DND-41 (cell line): ENCODE results near the gene THUMPD3.

Experiments
- ATAC-seq: fragments of 200-7000 bp; cut with Tn5 transposase; 3 replicates; pipeline ENCODE4 v1.9.1; 2021; ENCODE audit warnings: low read depth; ENCODE audit not compliant: insufficient read depth
- DNase-seq: peaks from one replicate; pipeline ENCODE4 v3.0.0-alpha.2; 2020
- H2AFZ ChIP-seq: 2 replicates; pipeline ENCODE4 v1.6.0; 2012; ENCODE audit warnings: low read depth, low read length
- H3K27ac ChIP-seq: 2 replicates; pipeline ENCODE4 v1.5.1; 2012; ENCODE audit warnings: low read length, inconsistent platforms
- H3K27me3 ChIP-seq: fragments of 200-600 bp; sonication (generic); 2 replicates; pipeline ENCODE4 v1.6.0; 2012; ENCODE audit warnings: low read length, mild to moderate bottlenecking, inconsistent platforms; ENCODE audit not compliant: insufficient read depth, poor library complexity
- H3K36me3 ChIP-seq: 2 replicates; pipeline ENCODE4 v1.5.1; 2012; ENCODE audit warnings: low read length, inconsistent platforms; ENCODE audit not compliant: insufficient read depth
- H3K4me1 ChIP-seq: 2 replicates; pipeline ENCODE4 v1.5.1; 2012; ENCODE audit warnings: mild to moderate bottlenecking, low read length; ENCODE audit not compliant: insufficient read depth
- H3K4me2 ChIP-seq: 2 replicates; pipeline ENCODE4 v1.6.0; 2012; ENCODE audit warnings: mild to moderate bottlenecking, moderate library complexity, low read length, inconsistent platforms; ENCODE audit not compliant: insufficient read depth
- H3K4me3 ChIP-seq, 2 experiments: fragments of 200-600 bp in 1 of 2; shearing (Covaris generic) in 1 of 2; 2 replicates each; pipeline ENCODE4 v1.5.1; 2012 to 2016; ENCODE audit warnings: inconsistent platforms in 2 of 2, low read length in 2 of 2, mild to moderate bottlenecking in 2 of 2, low read depth in 1 of 2, moderate library complexity in 1 of 2
- H3K79me2 ChIP-seq: 2 replicates; pipeline ENCODE4 v1.6.0; 2012; ENCODE audit warnings: low read length, inconsistent platforms; ENCODE audit not compliant: insufficient read depth
- H3K9ac ChIP-seq: 2 replicates; pipeline ENCODE4 v1.6.0; 2012; ENCODE audit warnings: low read depth, mild to moderate bottlenecking, inconsistent platforms, low read length, moderate library complexity
- H3K9me3 ChIP-seq: 2 replicates; pipeline ENCODE4 v1.5.1; 2012; ENCODE audit warnings: low read length, moderate library complexity, mild to moderate bottlenecking, inconsistent platforms; ENCODE audit not compliant: insufficient read depth, severe bottlenecking
- H4K20me1 ChIP-seq: 2 replicates; pipeline ENCODE4 v1.6.0; 2012; ENCODE audit warnings: low read length; ENCODE audit not compliant: insufficient read depth
- EZH2 ChIP-seq: IDR thresholded peaks from 3 replicates; pipeline ENCODE4 v1.6.1; 2012; ENCODE audit warnings: borderline replicate concordance, low read depth, mild to moderate bottlenecking, moderate library complexity, low read length, inconsistent platforms; ENCODE audit not compliant: severe bottlenecking
- TF ChIP-seq, protein P1 (sequence below): IDR thresholded peaks from 2 replicates; pipeline ENCODE4 v1.5.1; 2012; ENCODE audit warnings: borderline replicate concordance, low read length, moderate library complexity, mild to moderate bottlenecking; ENCODE audit not compliant: poor library complexity, severe bottlenecking; ENCODE audit errors: extremely low read depth

The THUMPD3 gene

DNA sequence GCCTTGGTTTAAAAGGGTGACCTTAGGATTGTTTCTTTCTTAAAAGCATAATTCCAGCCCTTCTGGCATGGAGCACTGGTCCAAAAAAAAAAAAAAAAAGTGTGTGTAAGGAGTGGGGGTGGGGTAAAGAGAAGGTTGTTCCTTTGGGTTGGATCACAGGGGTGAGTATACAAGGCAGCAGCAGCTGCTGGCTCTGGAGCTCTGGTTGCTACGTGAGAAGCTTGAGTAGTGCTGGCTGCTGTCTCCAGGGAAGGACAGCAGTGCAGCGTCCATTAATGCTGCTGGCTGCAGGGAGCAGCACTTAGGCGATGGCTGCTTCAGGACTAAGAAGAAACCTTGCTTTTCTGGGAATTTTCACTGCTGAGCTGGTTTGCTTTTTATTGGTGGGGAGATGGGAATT lies 36.9 kb downstream of the THUMPD3 start:
- Histone ChIP-seq H3K4me2 (peak overlapping the region; percentile 82), H3K4me3 (peak overlapping the region; percentile 68 to 87; a peak in 3 of 4 replicates), H3K36me3 (peaks cover 17% of the 10 kb centered on the region), H3K27me3 (no peaks in the 10 kb centered on the region), H3K9me3 (no peaks in the 10 kb centered on the region), H4K20me1 (peaks cover 78% of the 10 kb centered on the region), H3K79me2 (peaks cover 89% of the 10 kb centered on the region), H2AFZ (no peak overlapping the region), H3K27ac (peak overlapping the region; percentile 58), H3K4me1 (peaks cover 63% of the 10 kb centered on the region), H3K9ac (peak overlapping the region; percentile 94)
- ATAC-seq (no peak), DNase-seq (peak; percentile 59)
- TF ChIP-seq, protein P1, sequence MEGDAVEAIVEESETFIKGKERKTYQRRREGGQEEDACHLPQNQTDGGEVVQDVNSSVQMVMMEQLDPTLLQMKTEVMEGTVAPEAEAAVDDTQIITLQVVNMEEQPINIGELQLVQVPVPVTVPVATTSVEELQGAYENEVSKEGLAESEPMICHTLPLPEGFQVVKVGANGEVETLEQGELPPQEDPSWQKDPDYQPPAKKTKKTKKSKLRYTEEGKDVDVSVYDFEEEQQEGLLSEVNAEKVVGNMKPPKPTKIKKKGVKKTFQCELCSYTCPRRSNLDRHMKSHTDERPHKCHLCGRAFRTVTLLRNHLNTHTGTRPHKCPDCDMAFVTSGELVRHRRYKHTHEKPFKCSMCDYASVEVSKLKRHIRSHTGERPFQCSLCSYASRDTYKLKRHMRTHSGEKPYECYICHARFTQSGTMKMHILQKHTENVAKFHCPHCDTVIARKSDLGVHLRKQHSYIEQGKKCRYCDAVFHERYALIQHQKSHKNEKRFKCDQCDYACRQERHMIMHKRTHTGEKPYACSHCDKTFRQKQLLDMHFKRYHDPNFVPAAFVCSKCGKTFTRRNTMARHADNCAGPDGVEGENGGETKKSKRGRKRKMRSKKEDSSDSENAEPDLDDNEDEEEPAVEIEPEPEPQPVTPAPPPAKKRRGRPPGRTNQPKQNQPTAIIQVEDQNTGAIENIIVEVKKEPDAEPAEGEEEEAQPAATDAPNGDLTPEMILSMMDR = no peak
- no peak for TF ChIP-seq EZH2

DNA sequence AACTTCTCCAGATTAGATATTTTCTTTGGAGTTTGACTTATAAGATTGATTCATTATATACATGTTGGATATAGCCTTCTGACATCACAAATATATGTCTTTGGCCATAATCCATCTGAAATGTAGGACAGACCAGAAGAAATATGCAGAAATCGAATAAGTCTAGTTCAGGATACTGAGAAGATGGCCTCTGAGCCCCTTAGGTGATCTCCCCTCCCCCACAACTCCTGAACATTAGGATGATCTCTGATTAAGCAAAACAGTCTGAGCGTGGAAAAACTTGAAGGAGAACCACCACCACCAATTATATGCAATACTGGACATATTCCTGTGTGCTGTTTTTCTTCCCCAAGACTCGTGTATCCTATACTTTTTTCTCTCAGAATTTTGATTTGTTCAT lies 37.8 kb downstream of the THUMPD3 start:
- Histone ChIP-seq H2AFZ (no peak overlapping the region), H4K20me1 (peaks cover 77% of the 10 kb centered on the region), H3K4me3 (peak overlapping the region in 1 of 2 experiments; percentile 87; a peak in 1 of 4 replicates), H3K27ac (no peak overlapping the region), H3K4me1 (peaks cover 58% of the 10 kb centered on the region), H3K27me3 (no peaks in the 10 kb centered on the region), H3K4me2 (peak overlapping the region; percentile 82), H3K9ac (peak overlapping the region; percentile 94), H3K9me3 (no peaks in the 10 kb centered on the region), H3K79me2 (peaks cover 89% of the 10 kb centered on the region), H3K36me3 (peaks cover 8% of the 10 kb centered on the region)
- TF ChIP-seq, protein P1 = no peak
- TF ChIP-seq EZH2 = no peak
- no peak for DNase-seq
- no peak for ATAC-seq

DNA sequence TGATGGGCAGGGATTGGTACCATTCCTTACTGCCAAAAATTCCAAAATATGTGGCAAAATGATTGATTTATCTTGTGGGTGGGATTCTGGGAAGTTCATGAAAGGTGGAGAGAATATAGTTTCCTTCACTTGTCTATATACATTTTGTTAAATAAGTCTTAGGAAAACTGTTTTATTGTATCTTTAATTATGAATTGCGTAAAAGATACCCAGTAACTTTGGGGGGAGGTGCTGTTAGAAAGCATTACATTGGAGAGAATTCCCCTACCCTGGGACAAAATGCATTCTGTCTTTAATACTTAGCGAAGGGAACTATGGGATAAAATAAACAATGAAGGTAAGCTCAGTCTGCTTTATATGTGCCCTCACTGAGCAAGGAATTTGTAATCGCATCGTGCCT lies 39.1 kb downstream of the THUMPD3 start:
- H3K4me1 ChIP-seq = peaks cover 56% of the 10 kb centered on the region
- no peak overlapping the region for H2AFZ ChIP-seq
- H3K9me3 ChIP-seq = no peaks in the 10 kb centered on the region
- H3K27ac ChIP-seq = no peak overlapping the region
- peaks cover 8% of the 10 kb centered on the region; the same call in 1 of the 2 replicates for H3K36me3 ChIP-seq
- peaks cover 84% of the 10 kb centered on the region for H4K20me1 ChIP-seq
- no peak overlapping the region for H3K9ac ChIP-seq
- peak overlapping the region; percentile 47 for H3K4me2 ChIP-seq
- DNase-seq (no peak), ATAC-seq (no peak)
- no peaks in the 10 kb centered on the region for H3K27me3 ChIP-seq
- TF ChIP-seq EZH2 = no peak
- TF ChIP-seq, protein P1 = no peak
- H3K79me2 ChIP-seq = peaks cover 94% of the 10 kb centered on the region
- H3K4me3 ChIP-seq = peak overlapping the region in 1 of 2 experiments; percentile 10; a peak in 1 of 4 replicates
